Type B pancreatic cell (in vitro differentiated cells): ENCODE data around the gene SWT1. TPM values are rescaled to one million over a fixed set of nuclear protein-coding genes. Genes with fewer than 3 reads are reported as not detected.

Experiments
- DNase-seq: peaks from one replicate; pipeline ENCODE4 v3.0.0; 2021; ENCODE audit warnings: mixed read lengths; ENCODE audit not compliant: unreplicated experiment; ENCODE audit errors: extremely low spot score
- H3K27ac Mint-ChIP-seq: 2 replicates; pipeline ENCODE4 v1.8.0; 2021; ENCODE audit warnings: mild to moderate bottlenecking, mixed read lengths
- H3K27me3 Mint-ChIP-seq: 2 replicates; pipeline ENCODE4 v1.8.0; 2021; ENCODE audit warnings: mixed read lengths
- H3K36me3 Mint-ChIP-seq: 2 replicates; pipeline ENCODE4 v1.8.0; 2021; ENCODE audit warnings: mixed read lengths
- H3K4me1 Mint-ChIP-seq: one replicate; pipeline ENCODE4 v1.8.0; 2021; ENCODE audit warnings: mixed read lengths; ENCODE audit not compliant: unreplicated experiment
- H3K4me3 Mint-ChIP-seq: 2 replicates; pipeline ENCODE4 v1.8.0; 2021; ENCODE audit warnings: mild to moderate bottlenecking, mixed read lengths
- H3K9me3 Mint-ChIP-seq: 2 replicates; pipeline ENCODE4 v1.8.0; 2021; ENCODE audit warnings: mixed read lengths
- CTCF ChIP-seq: fragments of 200-600 bp; sonication (generic); conservative IDR thresholded peaks from 2 replicates; pipeline ENCODE4 v1.5.0; 2021; ENCODE audit warnings: antibody characterized with exemption, mild to moderate bottlenecking
- total RNA-seq: library from RNA; stranded (reverse); gene quantifications from 2 replicates; pipeline ENCODE4 v1.2.1, GENCODE V29; 2021; ENCODE audit warnings: low replicate concordance

SWT1 gene
- total RNA-seq, 1 donor from 2014 or later = 6.2 TPM

- Mint-ChIP-seq H3K36me3 (peaks cover 32% of the 10 kb centered on the region), H3K27ac (no peak overlapping the region)
Observed at GRCh38 chr1:185293967-185294542, 137.1 kb downstream of the SWT1 start.

GRCh38 chr1:185295091-185295490 lies 138.1 kb downstream of the SWT1 start:
- H3K27me3 Mint-ChIP-seq = no peaks in the 10 kb centered on the region
- DNase-seq = no peak
- H3K27ac Mint-ChIP-seq = no peak overlapping the region
- no peak for TF ChIP-seq CTCF
- no peak overlapping the region for H3K4me3 Mint-ChIP-seq
- no peaks in the 10 kb centered on the region for H3K4me1 Mint-ChIP-seq
- peaks cover 32% of the 10 kb centered on the region for H3K36me3 Mint-ChIP-seq
- H3K9me3 Mint-ChIP-seq = no peaks in the 10 kb centered on the region

More at GRCh38 chr1:185293967-185294542, 137.1 kb downstream of the SWT1 start:
- no peak for TF ChIP-seq CTCF
- no peak for DNase-seq
- H3K4me3 Mint-ChIP-seq = no peak overlapping the region
- peaks cover 6% of the 10 kb centered on the region for H3K9me3 Mint-ChIP-seq
- H3K4me1 Mint-ChIP-seq = no peaks in the 10 kb centered on the region
- no peaks in the 10 kb centered on the region for H3K27me3 Mint-ChIP-seq

GRCh38 chr1:185297982-185298381 lies 141.0 kb downstream of the SWT1 start:
- no peak overlapping the region for H3K4me3 Mint-ChIP-seq
- H3K4me1 Mint-ChIP-seq = no peaks in the 10 kb centered on the region
- no peak for DNase-seq
- H3K9me3 Mint-ChIP-seq = no peaks in the 10 kb centered on the region
- no peak overlapping the region for H3K27ac Mint-ChIP-seq
- no peak for TF ChIP-seq CTCF
- H3K27me3 Mint-ChIP-seq = no peaks in the 10 kb centered on the region
- H3K36me3 Mint-ChIP-seq = peaks cover 43% of the 10 kb centered on the region

GRCh38 chr1:185300152-185300551 lies 143.2 kb downstream of the SWT1 start:
- Mint-ChIP-seq H3K27me3 (no peaks in the 10 kb centered on the region), H3K4me1 (no peaks in the 10 kb centered on the region), H3K4me3 (no peak overlapping the region), H3K36me3 (peaks cover 48% of the 10 kb centered on the region), H3K9me3 (no peaks in the 10 kb centered on the region), H3K27ac (no peak overlapping the region)
- no peak for DNase-seq
- no peak for TF ChIP-seq CTCF

- H3K4me1 Mint-ChIP-seq = no peaks in the 10 kb centered on the region
- no peak overlapping the region for H3K27ac Mint-ChIP-seq
- H3K36me3 Mint-ChIP-seq = peaks cover 57% of the 10 kb centered on the region
- DNase-seq = no peak
- no peaks in the 10 kb centered on the region for H3K27me3 Mint-ChIP-seq
- TF ChIP-seq CTCF = no peak
- no peaks in the 10 kb centered on the region for H3K9me3 Mint-ChIP-seq
- H3K4me3 Mint-ChIP-seq = no peak overlapping the region
Observed at GRCh38 chr1:185305419-185305818, 148.5 kb downstream of the SWT1 start.

GRCh38 chr1:185308126-185308525 lies 151.2 kb downstream of the SWT1 start:
- Mint-ChIP-seq H3K4me1 (peaks cover 9% of the 10 kb centered on the region), H3K4me3 (no peak overlapping the region), H3K27ac (no peak overlapping the region), H3K27me3 (no peaks in the 10 kb centered on the region), H3K36me3 (peaks cover 51% of the 10 kb centered on the region), H3K9me3 (no peaks in the 10 kb centered on the region)
- TF ChIP-seq CTCF = no peak
- no peak for DNase-seq
